Adrenal gland (tissue), 12 donors: ENCODE data around the gene LTF. TPM values are rescaled to one million over a fixed set of nuclear protein-coding genes. Genes with fewer than 3 reads are reported as not detected.

ENCODE experiments used
- DNase-seq, 7 donors: peaks; one replicate each; pipeline ENCODE4 v3.0.0-alpha.2; 2019 to 2020
- H3K27ac ChIP-seq, 5 donors: fragments of 200-600 bp; sonication (generic) in 4 of 5; 1 replicate in 3 of 5; 2 replicates in 2 of 5; pipeline versions ENCODE4 v1.5.1 to v1.8.0; 2016 to 2020; ENCODE audit warnings: mild to moderate bottlenecking in 1 of 5
- H3K27me3 ChIP-seq: fragments of 200-600 bp; 2 replicates; pipeline ENCODE4 v1.8.0; 2021
- H3K36me3 ChIP-seq, 2 donors: fragments of 200-600 bp; replicated peaks in 1 of 2; 1 replicate in 1 of 2; 2 replicates in 1 of 2; pipeline versions ENCODE4 v1.5.1 to v1.8.0; 2018 to 2022
- H3K4me1 ChIP-seq, 2 donors: fragments of 200-600 bp; replicated peaks in 1 of 2; 1 replicate in 1 of 2; 2 replicates in 1 of 2; pipeline versions ENCODE4 v1.5.1 to v1.8.0; 2018 to 2021
- H3K4me3 ChIP-seq, 4 donors: fragments of 200-600 bp; sonication (generic) in 3 of 4; one replicate each; pipeline ENCODE4 v1.5.1; 2016 to 2018
- H3K9me3 ChIP-seq, 3 donors: fragments of 200-600 bp; sonication (generic) in 1 of 3; replicated peaks in 1 of 3; 1 replicate in 2 of 3; 2 replicates in 1 of 3; pipeline versions ENCODE4 v1.5.1 to v1.8.0; 2016 to 2021
- POLR2A ChIP-seq, 2 donors: fragments of 450-650 bp; IDR thresholded peaks; one replicate each; pipeline ENCODE4 v1.6.1; 2017; ENCODE audit warnings: antibody characterized with exemption in 2 of 2, mild to moderate bottlenecking in 2 of 2, moderate library complexity in 1 of 2
- WGBS, 4 donors: extraction: QIAGEN DNeasy Blood & Tissue Kit in 2 of 4; methylation state at CpG; one replicate each; pipeline versions ENCODE4 v1.1.5 to v1.1.7; 2013 to 2017; 5-methylcytosine and 5-hydroxymethylcytosine counted together
- intact Hi-C, 2 donors: fragments of 100-400 bp; cut with DNase I; formaldehyde crosslinking; loops; one replicate each; pipeline versions ENCODE4 v1.14.1 to v1.15.0; 2022 to 2023
- polyA plus RNA-seq, 3 donors: library from polyadenylated mRNA; stranded (reverse); fragments of 200-250 nt in 2 of 3; fragments of 350-450 nt in 1 of 3; fragmentation: Illumina TruSeq in 1 of 3; extraction: RNeasy Lipid Tissue Mini Kit (QIAGEN cat#74804) in 1 of 3; gene quantifications; one replicate each; pipeline ENCODE4 v1.2.3, GENCODE V29; 2013 to 2014
- total RNA-seq, 9 donors: library from RNA; depleted of rRNA in 4 of 9; stranded (reverse); fragments of >200 nt in 4 of 9; fragments of 120-200 nt in 1 of 9; fragmentation: NEBNext Ultra II Directional in 1 of 9; extraction: Animal tissue kit (Norgen Biotek cat#: 25700) in 1 of 9; gene quantifications; one replicate each; pipeline versions ENCODE4 v1.1.0 to v1.2.4, GENCODE V29; 2013 to 2023
- TF ChIP-seq, protein P1 (sequence below), 6 experiments: fragments of 450-650 bp in 4 of 6; fragments of 200-600 bp in 2 of 6; sonication (generic) in 1 of 6; IDR thresholded peaks; 1 replicate in 5 of 6; 2 replicates in 1 of 6; pipeline versions ENCODE4 v1.5.1 to v1.8.0; 2016 to 2021; ENCODE audit warnings: antibody characterized with exemption in 6 of 6, mild to moderate bottlenecking in 2 of 6, moderate library complexity in 1 of 6
- donor health status: healthy with polysubstance abuse.
- donor health status: Bipolar disorder and iron deficiency.
- donor health status: DM: yes; HTN: yes; CAD: no.
- donor health status: DM: no; HTN: no; CAD: no.
- donor health status: DM: no; HTN: no; CAD: no.
- donor health status: DM: yes; HTN: yes; CAD: no.

The LTF gene
- total and polyA plus RNA-seq, 12 donors, result 0.50 to 3.7 (median 1.6) TPM

DNA sequence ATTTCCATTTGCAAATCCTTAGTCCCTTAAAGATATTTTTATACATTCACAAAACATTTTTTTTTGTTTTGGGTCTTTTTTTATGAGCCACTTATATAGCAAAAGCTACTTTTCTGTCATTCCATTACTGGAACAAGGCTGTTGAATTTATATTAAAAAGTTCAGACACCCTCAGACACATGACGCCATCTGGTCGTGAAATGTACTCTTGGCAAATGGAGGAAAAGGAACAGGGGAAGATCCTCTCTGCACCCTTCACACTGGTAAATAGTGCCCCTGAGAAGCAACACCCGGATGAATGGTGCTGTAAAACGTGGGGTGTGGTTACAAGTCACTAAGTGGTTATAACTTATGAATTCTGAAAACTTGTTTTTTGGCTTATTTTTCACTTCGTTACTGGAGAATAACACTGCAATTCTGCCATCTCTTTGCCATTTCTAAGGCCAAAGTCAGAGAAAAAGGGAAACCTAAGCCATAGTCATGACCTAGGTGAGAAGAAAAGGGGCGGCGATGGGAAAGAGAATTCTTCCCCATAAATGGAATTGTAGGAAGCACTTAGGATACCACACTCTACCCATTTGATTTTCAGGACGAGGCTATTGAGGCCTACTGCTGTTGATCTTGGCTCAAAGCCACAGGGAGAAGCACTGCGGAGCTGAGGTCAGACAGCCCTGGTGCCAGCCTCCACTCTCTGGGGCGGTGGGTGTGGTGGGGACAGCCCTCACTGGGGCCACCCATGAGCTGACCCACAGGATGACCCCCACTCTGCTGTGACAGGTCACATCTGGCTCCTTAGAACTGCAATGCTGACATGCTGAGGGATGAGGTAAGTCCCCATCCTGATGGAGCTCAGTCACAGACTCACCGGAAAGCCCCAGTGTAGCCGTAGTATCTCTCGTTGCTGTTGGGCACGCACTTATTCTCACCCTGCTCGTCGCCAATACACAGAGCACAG, 21.9 kb downstream of the LTF start:
- WGBS, 4 donors, result 52 to 72% (median 62%) methylated on average over 13 to 16 of the region's 16 CpGs
- TF ChIP-seq POLR2A (IDR thresholded peaks at IDR 0.05), result no peak
- TF ChIP-seq, protein P1, sequence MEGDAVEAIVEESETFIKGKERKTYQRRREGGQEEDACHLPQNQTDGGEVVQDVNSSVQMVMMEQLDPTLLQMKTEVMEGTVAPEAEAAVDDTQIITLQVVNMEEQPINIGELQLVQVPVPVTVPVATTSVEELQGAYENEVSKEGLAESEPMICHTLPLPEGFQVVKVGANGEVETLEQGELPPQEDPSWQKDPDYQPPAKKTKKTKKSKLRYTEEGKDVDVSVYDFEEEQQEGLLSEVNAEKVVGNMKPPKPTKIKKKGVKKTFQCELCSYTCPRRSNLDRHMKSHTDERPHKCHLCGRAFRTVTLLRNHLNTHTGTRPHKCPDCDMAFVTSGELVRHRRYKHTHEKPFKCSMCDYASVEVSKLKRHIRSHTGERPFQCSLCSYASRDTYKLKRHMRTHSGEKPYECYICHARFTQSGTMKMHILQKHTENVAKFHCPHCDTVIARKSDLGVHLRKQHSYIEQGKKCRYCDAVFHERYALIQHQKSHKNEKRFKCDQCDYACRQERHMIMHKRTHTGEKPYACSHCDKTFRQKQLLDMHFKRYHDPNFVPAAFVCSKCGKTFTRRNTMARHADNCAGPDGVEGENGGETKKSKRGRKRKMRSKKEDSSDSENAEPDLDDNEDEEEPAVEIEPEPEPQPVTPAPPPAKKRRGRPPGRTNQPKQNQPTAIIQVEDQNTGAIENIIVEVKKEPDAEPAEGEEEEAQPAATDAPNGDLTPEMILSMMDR (IDR thresholded peaks at IDR 0.05), result peak in 3 of 6 experiments; percentile 26 to 63 (median 58)
- peak in 2 of 7 donors; percentile 64 to 74 for DNase-seq
- Histone ChIP-seq H3K4me3 (no peak overlapping the region), H3K27ac (no peak overlapping the region), H3K36me3 (no peaks in the 10 kb centered on the region), H3K9me3 (no peaks in the 10 kb centered on the region), H3K27me3 (no peaks in the 10 kb centered on the region), H3K4me1 (no peaks in the 10 kb centered on the region)
- intact Hi-C loops, result no loop called here

DNA sequence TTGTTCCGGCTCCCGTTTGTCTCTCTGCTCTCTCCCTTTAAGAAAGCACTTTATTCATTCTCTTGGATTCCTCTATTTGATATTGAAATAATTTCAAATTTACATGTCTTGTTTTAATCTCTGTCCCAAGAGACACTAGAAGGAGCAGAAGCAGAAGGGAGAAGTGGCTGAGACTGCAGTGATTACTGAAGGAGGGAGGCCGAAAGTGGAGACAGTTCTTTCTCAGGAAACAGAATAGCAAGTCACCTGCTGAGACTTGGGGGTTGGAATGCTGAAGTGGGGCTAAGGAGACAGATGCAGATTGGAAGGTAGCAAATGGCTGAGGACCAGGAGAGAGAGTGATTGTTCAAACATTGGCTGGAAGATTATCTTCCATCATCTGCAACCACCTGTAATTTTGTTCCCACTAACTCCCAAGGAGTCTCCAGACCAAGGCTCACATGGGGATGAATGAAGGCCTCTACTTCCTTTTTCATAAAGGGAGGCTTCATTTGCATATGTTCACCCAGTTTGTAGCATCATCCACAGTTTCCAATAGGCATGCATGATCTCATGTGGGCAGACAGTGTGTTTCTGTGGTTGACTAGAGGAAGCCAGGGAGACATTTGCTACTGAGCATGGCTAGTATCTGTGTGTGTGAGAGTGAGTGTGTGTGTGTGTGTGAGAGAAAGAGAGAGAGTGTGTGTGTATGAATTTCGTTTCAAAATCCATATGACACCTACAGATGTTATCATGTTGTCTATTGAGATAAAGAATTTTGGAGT, 24.0 kb downstream of the LTF start:
- 71 to 77% (median 74%) methylated on average over 4 of the region's 4 CpGs for WGBS, 4 donors
- H3K4me3 ChIP-seq, result no peak overlapping the region
- TF ChIP-seq POLR2A (IDR thresholded peaks at IDR 0.05), result no peak
- TF ChIP-seq, protein P1 (IDR thresholded peaks at IDR 0.05), result no peak
- H3K4me1 ChIP-seq, result no peaks in the 10 kb centered on the region
- H3K27ac ChIP-seq, result no peak overlapping the region
- DNase-seq, result no peak
- H3K27me3 ChIP-seq, result no peaks in the 10 kb centered on the region
- intact Hi-C loops, result no loop called here
- no peaks in the 10 kb centered on the region for H3K36me3 ChIP-seq
- no peaks in the 10 kb centered on the region for H3K9me3 ChIP-seq

DNA sequence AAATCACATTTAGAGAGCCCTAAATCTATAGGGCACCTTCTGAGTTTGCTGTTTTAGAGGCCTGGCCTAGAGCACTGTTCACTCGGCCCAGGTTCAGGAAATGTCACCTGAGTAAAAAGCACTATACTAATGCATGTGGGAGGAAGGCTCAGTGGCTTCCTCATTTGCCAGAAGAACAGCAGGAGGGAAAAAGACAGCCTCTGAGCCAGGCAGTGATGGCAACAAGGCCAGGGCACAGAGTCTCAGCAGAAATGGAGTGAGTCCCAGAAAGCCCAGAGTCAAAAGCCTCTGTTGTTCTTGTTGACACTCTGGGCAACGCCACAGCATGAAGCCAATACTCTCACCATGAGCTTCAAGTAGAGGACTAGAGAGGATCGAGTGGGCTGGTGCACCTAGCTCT, 25.9 kb downstream of the LTF start:
- TF ChIP-seq, protein P1 (IDR thresholded peaks at IDR 0.05), result no peak
- no peak for TF ChIP-seq POLR2A (IDR thresholded peaks at IDR 0.05)
- H3K36me3 ChIP-seq, result no peaks in the 10 kb centered on the region
- WGBS, 4 donors, result 73 to 88% (median 81%) methylated on average over 3 of the region's 3 CpGs
- H3K27ac ChIP-seq, result no peak overlapping the region
- no peaks in the 10 kb centered on the region for H3K4me1 ChIP-seq
- H3K27me3 ChIP-seq, result no peaks in the 10 kb centered on the region
- no peak overlapping the region for H3K4me3 ChIP-seq
- no peaks in the 10 kb centered on the region for H3K9me3 ChIP-seq
- DNase-seq, result no peak
- intact Hi-C loops, result no loop called here

DNA sequence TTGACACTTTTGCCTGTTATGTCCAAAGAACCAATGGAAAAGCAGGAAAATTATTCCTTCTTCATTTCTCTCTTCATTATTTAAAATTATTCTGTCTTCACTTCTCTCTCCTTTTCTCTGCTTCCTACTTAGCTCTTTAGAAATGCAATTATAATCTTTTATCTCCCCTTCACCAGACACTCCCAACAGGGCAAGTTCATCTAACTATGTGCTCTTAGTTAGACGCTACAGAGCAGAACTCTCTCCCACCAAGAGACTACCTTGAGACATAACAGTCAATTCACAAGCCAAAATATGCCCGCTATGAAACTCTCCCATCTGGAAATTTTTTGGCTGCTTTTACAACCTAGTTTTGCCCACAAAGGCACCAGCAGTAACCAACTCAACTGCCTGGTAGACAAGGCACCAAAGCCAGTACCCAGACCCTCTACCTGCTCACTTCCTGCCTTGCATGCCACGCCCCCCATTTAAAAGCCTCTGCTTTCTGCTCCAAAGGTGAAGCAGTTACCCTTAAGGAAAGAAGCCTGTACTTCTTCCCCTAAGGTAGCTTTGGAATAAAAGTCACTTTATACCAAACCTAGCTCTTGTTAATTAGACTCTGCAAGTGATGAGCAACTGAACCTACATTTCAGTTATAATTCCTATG, 29.5 kb downstream of the LTF start:
- 81 to 89% (median 83%) methylated on average over 3 of the region's 3 CpGs for WGBS, 4 donors

More for the DNA sequence above, 29.5 kb downstream of the LTF start:
- Histone ChIP-seq H3K9me3 (peaks cover 0 to 3% (median 0%) of the 10 kb centered on the region in 3 donors), H3K27me3 (no peaks in the 10 kb centered on the region), H3K4me3 (no peak overlapping the region), H3K4me1 (no peaks in the 10 kb centered on the region), H3K36me3 (no peaks in the 10 kb centered on the region), H3K27ac (no peak overlapping the region)
- TF ChIP-seq, protein P1 (IDR thresholded peaks at IDR 0.05), result no peak
- no peak for TF ChIP-seq POLR2A (IDR thresholded peaks at IDR 0.05)
- no peak for DNase-seq
- intact Hi-C loops, result no loop called here
